AG04449 (cell line): Measurements from ENCODE around the gene CD200R1L.
A peak's percentile ranks its signal among the peaks of the same experiment; 100 is the strongest.

ENCODE experiments used
- CTCF ChIA-PET: fragments of 350-600 bp; formaldehyde crosslinking; extraction: SDS; loops from one replicate; lab custom pipeline; 2021; ENCODE audit warnings: antibody characterized with exemption; lab: Yijun Ruan, JAX
- POLR2A ChIA-PET: fragments of 400-600, 350-600 bp; formaldehyde crosslinking; extraction: SDS; loops from one replicate; lab custom pipeline; 2020; ENCODE audit warnings: antibody characterized with exemption, inconsistent platforms; lab: Yijun Ruan, JAX
- DNase-seq: peaks from one replicate; pipeline ENCODE4 v3.0.0-alpha.2; 2010; ENCODE audit warnings: low read depth, low spot score
- H3K4me3 ChIP-seq: 2 replicates; pipeline ENCODE4 v1.5.1; 2011; ENCODE audit warnings: low read depth, mild to moderate bottlenecking, control low read depth, low read length
- TF ChIP-seq, protein P1 (sequence below): IDR thresholded peaks from one replicate; pipeline ENCODE4 v1.5.1; 2011; ENCODE audit warnings: mild to moderate bottlenecking, moderate library complexity, low read length, control low read depth, inconsistent platforms; ENCODE audit not compliant: insufficient read depth; ENCODE audit errors: missing control alignments

Gene CD200R1L

DNA sequence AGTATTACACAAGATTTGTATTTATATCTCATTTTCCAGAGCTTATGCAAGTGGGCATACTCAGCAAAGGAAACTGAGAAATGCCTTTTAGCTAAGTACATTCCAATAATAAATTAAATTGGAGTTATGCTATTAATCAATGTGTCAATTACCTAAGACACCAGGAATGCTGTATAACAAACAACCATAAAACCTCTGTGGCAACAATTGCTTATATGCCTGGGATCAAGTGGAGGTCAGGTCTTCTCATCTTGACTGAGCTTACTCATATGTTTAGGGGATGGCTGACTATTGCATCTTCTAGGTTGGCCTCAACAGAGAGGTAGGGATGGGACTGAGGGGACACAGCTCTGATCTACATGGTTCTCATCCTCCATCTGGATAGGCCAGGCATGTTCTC, 30.7 kb downstream of the CD200R1L start:
- H3K4me3 ChIP-seq: no peak overlapping the region
- POLR2A ChIA-PET: no interaction called here
- CTCF ChIA-PET: interaction anchor here (0.7 to 8.3 kb wide), 9 partner anchors 10 to 180 kb away, joined by 3 to 223 read pairs (median 9); partner anchors contain the start of gene CCDC80
- DNase-seq: no peak
- TF ChIP-seq, protein P1, sequence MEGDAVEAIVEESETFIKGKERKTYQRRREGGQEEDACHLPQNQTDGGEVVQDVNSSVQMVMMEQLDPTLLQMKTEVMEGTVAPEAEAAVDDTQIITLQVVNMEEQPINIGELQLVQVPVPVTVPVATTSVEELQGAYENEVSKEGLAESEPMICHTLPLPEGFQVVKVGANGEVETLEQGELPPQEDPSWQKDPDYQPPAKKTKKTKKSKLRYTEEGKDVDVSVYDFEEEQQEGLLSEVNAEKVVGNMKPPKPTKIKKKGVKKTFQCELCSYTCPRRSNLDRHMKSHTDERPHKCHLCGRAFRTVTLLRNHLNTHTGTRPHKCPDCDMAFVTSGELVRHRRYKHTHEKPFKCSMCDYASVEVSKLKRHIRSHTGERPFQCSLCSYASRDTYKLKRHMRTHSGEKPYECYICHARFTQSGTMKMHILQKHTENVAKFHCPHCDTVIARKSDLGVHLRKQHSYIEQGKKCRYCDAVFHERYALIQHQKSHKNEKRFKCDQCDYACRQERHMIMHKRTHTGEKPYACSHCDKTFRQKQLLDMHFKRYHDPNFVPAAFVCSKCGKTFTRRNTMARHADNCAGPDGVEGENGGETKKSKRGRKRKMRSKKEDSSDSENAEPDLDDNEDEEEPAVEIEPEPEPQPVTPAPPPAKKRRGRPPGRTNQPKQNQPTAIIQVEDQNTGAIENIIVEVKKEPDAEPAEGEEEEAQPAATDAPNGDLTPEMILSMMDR: no peak

DNA sequence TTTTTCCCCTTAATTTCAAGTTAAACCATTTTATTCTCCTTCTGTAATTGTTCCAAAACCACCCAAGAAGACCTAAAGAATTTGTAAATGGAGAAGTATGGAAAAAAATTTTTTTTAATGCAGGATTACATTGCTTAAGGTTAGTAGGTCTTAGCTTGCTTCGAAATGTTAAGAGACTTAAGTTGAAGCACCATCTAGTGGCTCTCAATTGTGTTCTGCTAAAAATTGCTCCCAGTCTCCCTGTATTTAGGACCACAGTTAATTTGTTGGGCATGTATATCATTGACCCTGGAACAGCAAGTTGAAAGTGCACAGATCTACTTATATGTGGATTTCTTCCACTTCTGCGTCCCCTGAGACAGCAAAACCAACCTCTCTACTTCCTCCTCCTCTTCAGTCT, 32.4 kb downstream of the CD200R1L start:
- DNase-seq: peak; percentile 69
- ChIA-PET POLR2A (interaction anchor here (0.9 to 2.2 kb wide), 8 partner anchors 36 to 172 kb away, joined by 3 to 31 read pairs (median 6); partner anchors contain the start of gene CCDC80), CTCF (interaction anchor here (0.7 to 8.3 kb wide), 42 partner anchors 9 to 423 kb away, joined by 3 to 223 read pairs (median 4); partner anchors contain the start of genes ATG3, CCDC80, GTPBP8 and SLC35A5)
- TF ChIP-seq, protein P1: peak; percentile 56
- no peak overlapping the region for H3K4me3 ChIP-seq

DNA sequence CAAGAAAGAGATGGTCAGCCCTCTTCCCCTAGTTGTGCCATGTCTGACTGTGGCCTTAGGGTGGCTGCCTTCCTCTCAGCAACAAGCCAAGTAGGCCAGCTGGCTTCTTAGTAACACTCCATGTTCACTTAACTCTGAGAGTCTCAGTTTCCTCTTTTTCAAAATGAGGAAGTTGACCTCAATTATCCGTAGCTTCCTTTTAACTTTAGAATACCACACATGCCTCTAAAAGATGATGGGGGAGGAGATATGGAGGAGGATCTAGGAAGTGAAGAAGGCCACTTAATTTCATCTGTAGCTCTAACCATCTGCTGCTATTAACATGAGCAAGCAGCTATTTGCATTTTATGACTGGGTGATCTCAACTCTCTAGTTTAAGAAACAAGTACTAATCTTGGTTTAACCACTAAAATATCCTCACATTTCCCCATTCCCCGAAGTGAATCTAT, 32.9 kb downstream of the CD200R1L start:
- POLR2A ChIA-PET: interaction anchor here (0.9 to 2.2 kb wide), 8 partner anchors 35 to 171 kb away, joined by 3 to 31 read pairs (median 6); partner anchors contain the start of gene CCDC80
- DNase-seq: peak; percentile 60
- CTCF ChIA-PET: interaction anchor here (0.8 to 8.3 kb wide), 32 partner anchors 10 to 423 kb away, joined by 3 to 223 read pairs (median 6); partner anchors contain the start of genes ATG3, CCDC80, GTPBP8 and SLC35A5
- TF ChIP-seq, protein P1: no peak
- no peak overlapping the region for H3K4me3 ChIP-seq

DNA sequence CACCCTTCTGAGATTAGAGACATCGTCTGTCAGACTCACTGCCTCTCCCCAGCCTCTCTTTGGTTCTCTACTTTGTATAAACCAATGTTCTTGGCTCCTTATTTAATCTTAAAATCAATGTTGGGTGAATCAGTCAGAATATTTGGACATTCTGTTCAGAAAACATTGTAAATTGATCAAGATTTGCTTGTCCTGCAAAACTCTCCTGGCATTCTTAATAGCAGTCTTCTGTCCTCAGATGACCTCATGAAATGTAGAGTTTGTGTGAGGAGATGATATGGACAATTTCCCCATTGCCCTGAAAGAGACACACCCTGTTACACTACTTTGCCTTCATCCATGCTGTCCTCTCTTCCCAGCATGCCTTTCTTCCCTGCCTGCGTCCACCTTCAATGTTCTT, 33.6 kb downstream of the CD200R1L start:
- POLR2A ChIA-PET: interaction anchor here (1.1 to 2.2 kb wide), 6 partner anchors 34 to 171 kb away, joined by 6 to 31 read pairs (median 6); partner anchors contain the start of gene CCDC80
- TF ChIP-seq, protein P1: no peak
- H3K4me3 ChIP-seq: no peak overlapping the region
- DNase-seq: no peak
- CTCF ChIA-PET: interaction anchor here (1.0 to 8.3 kb wide), 17 partner anchors 10 to 251 kb away, joined by 3 to 223 read pairs (median 7); partner anchors contain the start of genes ATG3, CCDC80 and SLC35A5

DNA sequence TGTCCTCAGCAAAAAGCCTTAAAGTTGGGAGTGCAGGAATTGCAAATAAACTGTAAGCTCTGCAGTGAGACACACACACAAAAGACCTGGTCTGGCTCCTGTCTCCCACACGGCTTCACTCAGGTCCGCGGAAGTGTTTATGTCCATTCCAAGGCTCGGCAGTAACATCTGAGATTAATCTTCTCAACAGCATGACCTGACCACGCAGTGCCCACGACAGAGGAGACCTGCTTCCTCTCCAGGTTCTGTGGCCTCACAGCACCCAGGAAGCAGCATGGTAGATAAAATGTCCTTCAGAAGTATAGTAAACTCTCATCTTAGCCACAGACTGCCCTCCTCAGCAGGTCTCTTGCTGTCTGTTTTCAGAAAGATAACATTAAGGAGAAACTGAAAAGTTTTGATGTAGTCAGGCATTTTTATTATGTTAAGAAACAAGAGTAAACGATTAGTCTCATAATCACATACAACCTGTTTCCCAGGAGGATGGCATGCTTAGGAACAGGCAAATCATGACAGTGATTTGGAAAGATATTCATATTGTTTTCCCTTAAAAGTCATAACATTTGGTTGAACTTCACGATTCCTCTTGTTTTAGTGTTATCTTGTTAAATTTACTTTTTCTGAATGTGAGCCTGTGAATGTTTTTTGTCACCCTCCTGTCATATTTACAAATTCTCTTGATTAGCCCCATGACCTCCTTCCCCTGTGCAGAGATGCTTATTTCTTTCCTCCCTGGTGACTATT, 34.6 kb downstream of the CD200R1L start:
- POLR2A ChIA-PET: no interaction called here
- CTCF ChIA-PET: interaction anchor here (0.6 to 8.3 kb wide), 5 partner anchors 74 to 230 kb away, joined by 3 to 223 read pairs (median 4); partner anchors contain the start of gene CCDC80
- TF ChIP-seq, protein P1: no peak
- H3K4me3 ChIP-seq: no peak overlapping the region
- no peak for DNase-seq
